Keratinocyte (primary cell): ENCODE results near the gene SPSB2.

Experiments used
- CTCF ChIP-seq, 3 experiments: IDR thresholded peaks in 1 of 3; conservative IDR thresholded peaks in 1 of 3; optimal IDR thresholded peaks in 1 of 3; 2 replicates in 2 of 3; 3 replicates in 1 of 3; pipeline versions ENCODE3 to v1.5.1; 2011; ENCODE audit warnings: low read length in 3 of 3, mild to moderate bottlenecking in 3 of 3, moderate library complexity in 2 of 3, control low read depth in 1 of 3, inconsistent platforms in 1 of 3; ENCODE audit not compliant: insufficient read depth in 2 of 3; ENCODE audit errors: extremely low read depth in 1 of 3
- EZH2 ChIP-seq: IDR thresholded peaks from one replicate; pipeline ENCODE4 v1.6.1; 2012; ENCODE audit warnings: inconsistent platforms, mild to moderate bottlenecking, low read length, moderate library complexity

DNA sequence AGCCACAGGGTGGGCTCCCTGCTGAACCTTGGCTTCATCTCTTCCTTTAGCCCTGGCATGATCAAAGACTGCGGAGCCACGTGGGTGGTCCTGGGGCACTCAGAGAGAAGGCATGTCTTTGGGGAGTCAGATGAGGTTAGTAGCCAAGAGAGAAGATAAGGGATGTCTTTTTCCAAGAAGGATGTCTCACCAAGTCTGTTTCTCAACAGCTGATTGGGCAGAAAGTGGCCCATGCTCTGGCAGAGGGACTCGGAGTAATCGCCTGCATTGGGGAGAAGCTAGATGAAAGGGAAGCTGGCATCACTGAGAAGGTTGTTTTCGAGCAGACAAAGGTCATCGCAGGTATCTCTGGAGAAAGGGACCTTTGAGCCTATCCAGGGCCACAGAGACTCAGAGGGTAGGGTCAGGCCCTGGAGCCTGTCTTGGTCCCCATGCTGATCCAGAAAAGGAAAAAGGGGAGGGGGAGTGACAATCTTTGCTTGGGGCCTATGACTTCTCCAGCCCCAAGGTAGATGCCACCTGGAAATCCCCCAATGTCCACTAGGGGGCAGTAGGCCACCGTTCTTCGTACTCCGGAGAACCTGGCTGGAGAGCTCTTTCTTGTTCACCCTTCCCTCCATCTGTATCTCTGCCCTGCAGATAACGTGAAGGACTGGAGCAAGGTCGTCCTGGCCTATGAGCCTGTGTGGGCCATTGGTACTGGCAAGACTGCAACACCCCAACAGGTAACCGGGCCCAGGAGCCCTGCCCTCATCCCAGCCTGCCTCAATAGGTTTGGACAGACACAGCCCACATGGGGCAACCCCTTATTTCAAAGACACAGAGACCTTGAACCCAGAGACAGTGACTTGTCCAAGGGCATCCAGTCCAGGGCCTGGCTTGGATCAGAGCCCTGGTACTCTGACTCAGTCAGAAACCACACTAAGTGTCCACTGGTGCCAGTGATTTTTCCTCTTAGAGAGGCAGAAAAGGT is 3.8 kb downstream of the SPSB2 start:
- TF ChIP-seq CTCF (optimal IDR thresholded peaks at IDR 0.05 in 1 of 3, IDR thresholded peaks at IDR 0.05 in 1 of 3, conservative IDR thresholded peaks at IDR 0.05 in 1 of 3; ENCODE audit: extremely low read depth in 1 of 3, insufficient read depth in 2 of 3, low read length in 3 of 3) (peak; percentile 85 to 93 (median 90)), EZH2 (no peak)
